Type B pancreatic cell (in vitro differentiated cells): ENCODE measurements around the gene TCF21. TPM values are rescaled to one million over a fixed set of nuclear protein-coding genes. Genes with fewer than 3 reads are reported as not detected.

Experiments
- DNase-seq: peaks from one replicate; pipeline ENCODE4 v3.0.0; 2021; ENCODE audit warnings: mixed read lengths; ENCODE audit not compliant: unreplicated experiment; ENCODE audit errors: extremely low spot score
- H3K27ac Mint-ChIP-seq: 2 replicates; pipeline ENCODE4 v1.8.0; 2021; ENCODE audit warnings: mild to moderate bottlenecking, mixed read lengths
- H3K27me3 Mint-ChIP-seq: 2 replicates; pipeline ENCODE4 v1.8.0; 2021; ENCODE audit warnings: mixed read lengths
- H3K36me3 Mint-ChIP-seq: 2 replicates; pipeline ENCODE4 v1.8.0; 2021; ENCODE audit warnings: mixed read lengths
- H3K4me1 Mint-ChIP-seq: one replicate; pipeline ENCODE4 v1.8.0; 2021; ENCODE audit warnings: mixed read lengths; ENCODE audit not compliant: unreplicated experiment
- H3K4me3 Mint-ChIP-seq: 2 replicates; pipeline ENCODE4 v1.8.0; 2021; ENCODE audit warnings: mild to moderate bottlenecking, mixed read lengths
- H3K9me3 Mint-ChIP-seq: 2 replicates; pipeline ENCODE4 v1.8.0; 2021; ENCODE audit warnings: mixed read lengths
- CTCF ChIP-seq: fragments of 200-600 bp; sonication (generic); conservative IDR thresholded peaks from 2 replicates; pipeline ENCODE4 v1.5.0; 2021; ENCODE audit warnings: antibody characterized with exemption, mild to moderate bottlenecking
- total RNA-seq: library from RNA; stranded (reverse); gene quantifications from 2 replicates; pipeline ENCODE4 v1.2.1, GENCODE V29; 2021; ENCODE audit warnings: low replicate concordance

Gene TCF21
- total RNA-seq, 1 donor from 2014 or later, result 1.3 TPM

- Mint-ChIP-seq H3K27me3 (no peaks in the 10 kb centered on the region), H3K4me3 (no peak overlapping the region), H3K9me3 (no peaks in the 10 kb centered on the region), H3K36me3 (no peaks in the 10 kb centered on the region), H3K4me1 (no peaks in the 10 kb centered on the region), H3K27ac (no peak overlapping the region)
- TF ChIP-seq CTCF, result no peak
- no peak for DNase-seq
Measured at GRCh38 chr6:133937909-133938308, 49.0 kb downstream of the TCF21 start.

GRCh38 chr6:133938533-133938932, 49.6 kb downstream of the TCF21 start:
- no peak for TF ChIP-seq CTCF
- Mint-ChIP-seq H3K9me3 (no peaks in the 10 kb centered on the region), H3K27ac (no peak overlapping the region), H3K4me3 (no peak overlapping the region), H3K4me1 (no peaks in the 10 kb centered on the region), H3K27me3 (no peaks in the 10 kb centered on the region), H3K36me3 (no peaks in the 10 kb centered on the region)
- DNase-seq, result no peak

GRCh38 chr6:133939778-133940667, 51.1 kb downstream of the TCF21 start:
- DNase-seq, result no peak
- no peaks in the 10 kb centered on the region for H3K36me3 Mint-ChIP-seq
- no peaks in the 10 kb centered on the region for H3K9me3 Mint-ChIP-seq
- H3K27me3 Mint-ChIP-seq, result no peaks in the 10 kb centered on the region
- H3K4me1 Mint-ChIP-seq, result no peaks in the 10 kb centered on the region
- no peak overlapping the region for H3K27ac Mint-ChIP-seq
- H3K4me3 Mint-ChIP-seq, result no peak overlapping the region
- no peak for TF ChIP-seq CTCF

Other genes starting within 250 kb of the TCF21 start
- 28.0 and 35.5 TPM in 2 replicates for gene TBPL1, start 64.1 kb downstream of the TCF21 start, total RNA-seq
- 2.7 and 5.5 TPM in 2 replicates for gene SLC2A12, start 163.5 kb downstream of the TCF21 start, total RNA-seq